GM21737 (cell line): Measurements from ENCODE around the gene VCAN.

ENCODE experiments used
- ATAC-seq: cut with Tn5 transposase; IDR thresholded peaks from one replicate; pipeline ENCODE4 v1.9.1; 2021; ENCODE audit warnings: mild to moderate bottlenecking, moderate library complexity; ENCODE audit not compliant: unreplicated experiment

Gene VCAN

GRCh38 chr5:83562791-83563557 lies 91.4 kb downstream of the VCAN start:
- ATAC-seq, result no peak

- no peak for ATAC-seq
Measured at GRCh38 chr5:83563631-83564030, 92.1 kb downstream of the VCAN start.

GRCh38 chr5:83564069-83564749 lies 92.7 kb downstream of the VCAN start:
- no peak for ATAC-seq

- no peak for ATAC-seq
Measured at GRCh38 chr5:83567741-83568140, 96.2 kb downstream of the VCAN start.

- ATAC-seq, result no peak
Measured at GRCh38 chr5:83568186-83568585, 96.6 kb downstream of the VCAN start.

- ATAC-seq, result no peak
Measured at GRCh38 chr5:83570916-83571315, 99.4 kb downstream of the VCAN start.

- no peak for ATAC-seq
Measured at GRCh38 chr5:83572271-83572670, 100.7 kb downstream of the VCAN start.

GRCh38 chr5:83576341-83576740 lies 104.8 kb downstream of the VCAN start:
- ATAC-seq, result no peak

- ATAC-seq, result no peak
Measured at GRCh38 chr5:83577036-83577636, 105.6 kb downstream of the VCAN start.

- ATAC-seq, result no peak
Measured at GRCh38 chr5:83583859-83584258, 112.3 kb downstream of the VCAN start.

GRCh38 chr5:83586874-83587776 lies 115.6 kb downstream of the VCAN start:
- no peak for ATAC-seq

GRCh38 chr5:83589786-83590185 lies 118.2 kb downstream of the VCAN start:
- no peak for ATAC-seq

GRCh38 chr5:83590966-83591365 lies 119.4 kb downstream of the VCAN start:
- ATAC-seq, result no peak

- ATAC-seq, result no peak
Measured at GRCh38 chr5:83595217-83595616, 123.7 kb downstream of the VCAN start.

- ATAC-seq, result no peak
Measured at GRCh38 chr5:83608122-83608521, 136.6 kb downstream of the VCAN start.

- ATAC-seq, result no peak
Measured at GRCh38 chr5:83614841-83615240, 143.3 kb downstream of the VCAN start.

- no peak for ATAC-seq
Measured at GRCh38 chr5:83628360-83628759, 156.8 kb downstream of the VCAN start.
